ENCODE measurements around the gene ARID3A.

ARID3A gene

GRCh38 chr19:958967-959855, 33.4 kb downstream of the ARID3A start:
- H3K27ac ChIP-seq (replicated peaks) = no peak overlapping the region
- H3K27me3 ChIP-seq (ENCODE audit: insufficient read depth, poor library complexity, severe bottlenecking) = no peaks in the 10 kb centered on the region
- no peak for TF ChIP-seq GABPA (IDR thresholded peaks at IDR 0.05; ENCODE audit: low read depth)
- peak; percentile 32; the same call in 1 of the 2 replicates for TF ChIP-seq POLR2AphosphoS5 (IDR thresholded peaks at IDR 0.05; ENCODE audit: low read depth)
- no peak overlapping the region for H3K4me3 ChIP-seq (replicated peaks; ENCODE audit: insufficient read depth, low read length)
- DNase-seq (ENCODE audit: low read depth in 1 of 2, low spot score in 1 of 2) = peak; percentile 44 to 69

DNA sequence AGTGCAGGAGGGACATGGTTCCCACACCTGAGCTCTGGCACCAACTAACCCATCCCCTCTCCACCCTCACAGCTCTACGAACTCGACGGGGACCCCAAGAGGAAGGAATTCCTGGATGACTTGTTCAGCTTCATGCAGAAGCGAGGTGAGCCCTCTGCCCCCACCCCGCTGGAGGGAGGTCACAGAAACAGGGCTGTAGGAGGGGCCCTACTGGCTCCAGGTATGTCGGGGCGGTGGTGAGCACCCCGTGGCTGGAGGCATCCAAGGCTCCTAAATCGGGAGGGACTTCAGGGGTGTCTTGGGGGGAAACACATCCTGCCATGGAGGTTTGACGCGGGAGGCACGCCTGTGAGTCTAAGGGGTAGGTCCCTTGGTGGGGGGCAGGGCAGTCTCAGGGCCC, 34.2 kb downstream of the ARID3A start:
- H3K27me3 ChIP-seq (ENCODE audit: insufficient read depth, poor library complexity, severe bottlenecking) = no peaks in the 10 kb centered on the region
- TF ChIP-seq POLR2AphosphoS5 (IDR thresholded peaks at IDR 0.05; ENCODE audit: low read depth) (no peak), REST (IDR thresholded peaks at IDR 0.05; ENCODE audit: insufficient replicate concordance, low read depth) (no peak), CTCF (IDR thresholded peaks at IDR 0.05; ENCODE audit: insufficient read depth, low read length) (no peak), SPI1 (IDR thresholded peaks at IDR 0.05; ENCODE audit: borderline replicate concordance, low read depth) (no peak), GABPA (IDR thresholded peaks at IDR 0.05; ENCODE audit: low read depth) (no peak)
- DNase-seq (ENCODE audit: low read depth in 1 of 2, low spot score in 1 of 2) = no peak
- H3K4me3 ChIP-seq (replicated peaks; ENCODE audit: insufficient read depth, low read length) = no peak overlapping the region
- no peak overlapping the region for H3K27ac ChIP-seq (replicated peaks)

DNA sequence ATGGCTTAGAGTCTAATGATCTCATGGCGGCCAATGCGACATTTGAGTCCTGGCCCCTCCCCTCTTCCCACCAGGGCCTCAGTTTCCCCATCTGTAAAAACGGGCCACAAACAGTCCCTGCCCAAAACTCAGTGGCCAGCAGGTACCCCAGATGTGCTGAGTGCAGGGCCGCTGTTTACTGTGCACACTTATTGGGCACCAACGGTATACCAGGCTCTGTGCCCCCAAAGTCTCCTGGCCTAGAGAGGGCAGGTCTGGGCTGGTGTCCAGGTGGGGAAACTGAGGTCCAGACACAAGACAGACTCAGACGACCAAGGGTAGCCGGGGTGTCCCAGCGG, 34.7 kb downstream of the ARID3A start:
- TF ChIP-seq CTCF (IDR thresholded peaks at IDR 0.05; ENCODE audit: insufficient read depth, low read length) (no peak), GABPA (IDR thresholded peaks at IDR 0.05; ENCODE audit: low read depth) (no peak)
- DNase-seq (ENCODE audit: low read depth in 1 of 2, low spot score in 1 of 2) = no peak
- H3K27ac ChIP-seq (replicated peaks) = no peak overlapping the region
- no peak overlapping the region for H3K4me3 ChIP-seq (replicated peaks; ENCODE audit: insufficient read depth, low read length)
- no peaks in the 10 kb centered on the region for H3K27me3 ChIP-seq (ENCODE audit: insufficient read depth, poor library complexity, severe bottlenecking)

GRCh38 chr19:961866-962620, 36.2 kb downstream of the ARID3A start:
- Histone ChIP-seq H3K27me3 (ENCODE audit: insufficient read depth, poor library complexity, severe bottlenecking) (no peaks in the 10 kb centered on the region), H3K27ac (replicated peaks) (no peak overlapping the region), H3K4me3 (replicated peaks; ENCODE audit: insufficient read depth, low read length) (no peak overlapping the region)
- no peak for TF ChIP-seq REST (IDR thresholded peaks at IDR 0.05; ENCODE audit: insufficient replicate concordance, low read depth)
- DNase-seq (ENCODE audit: low read depth in 1 of 2, low spot score in 1 of 2) = no peak

All from HL-60 (cell line).